Lower lobe of right lung (tissue), 2 donors: ENCODE data around the gene COG1. TPM values are rescaled to one million over a fixed set of nuclear protein-coding genes. Genes with fewer than 3 reads are reported as not detected.

Experiments
- ATAC-seq, 2 donors: fragments of 200-7000 bp; cut with Tn5 transposase; one replicate each; pipeline ENCODE4 v1.9.1; 2020 to 2022; ENCODE audit warnings: mild to moderate bottlenecking in 2 of 2, moderate library complexity in 2 of 2
- DNase-seq: peaks from one replicate; pipeline ENCODE4 v3.0.0-alpha.2; 2020
- H3K27ac ChIP-seq: fragments of 200-600 bp; one replicate; pipeline ENCODE4 v1.8.0; 2022
- H3K27me3 ChIP-seq: fragments of 200-600 bp; one replicate; pipeline ENCODE4 v1.8.0; 2022; ENCODE audit warnings: low read depth
- H3K36me3 ChIP-seq: fragments of 200-600 bp; one replicate; pipeline ENCODE4 v1.8.0; 2022; ENCODE audit warnings: mild to moderate bottlenecking
- H3K4me1 ChIP-seq: fragments of 200-600 bp; one replicate; pipeline ENCODE4 v1.8.0; 2022
- H3K4me3 ChIP-seq: fragments of 200-600 bp; one replicate; pipeline ENCODE4 v1.8.0; 2022; ENCODE audit warnings: mild to moderate bottlenecking
- H3K9me3 ChIP-seq: fragments of 200-600 bp; one replicate; pipeline ENCODE4 v1.8.0; 2022
- intact Hi-C: fragments of 100-400 bp; cut with DNase I; formaldehyde crosslinking; loops from one replicate; pipeline ENCODE4 v1.11.0; 2022
- total RNA-seq: library from RNA; stranded (reverse); fragmentation: NEBNext Ultra II Directional; extraction: Animal tissue kit (Norgen Biotek cat#: 25700); gene quantifications from one replicate; pipeline ENCODE4 v1.2.1, GENCODE V29; 2021
- TF ChIP-seq, protein P1 (sequence below): fragments of 200-600 bp; IDR thresholded peaks from one replicate; pipeline ENCODE4 v1.8.0; 2022; ENCODE audit warnings: antibody characterized with exemption, mild to moderate bottlenecking
- donor health status: DM: no; HTN: yes; CAD: no; lungs with severe emphysema.

COG1 gene
- total RNA-seq, 1 donor from 2014 or later = 36.4 TPM

DNA sequence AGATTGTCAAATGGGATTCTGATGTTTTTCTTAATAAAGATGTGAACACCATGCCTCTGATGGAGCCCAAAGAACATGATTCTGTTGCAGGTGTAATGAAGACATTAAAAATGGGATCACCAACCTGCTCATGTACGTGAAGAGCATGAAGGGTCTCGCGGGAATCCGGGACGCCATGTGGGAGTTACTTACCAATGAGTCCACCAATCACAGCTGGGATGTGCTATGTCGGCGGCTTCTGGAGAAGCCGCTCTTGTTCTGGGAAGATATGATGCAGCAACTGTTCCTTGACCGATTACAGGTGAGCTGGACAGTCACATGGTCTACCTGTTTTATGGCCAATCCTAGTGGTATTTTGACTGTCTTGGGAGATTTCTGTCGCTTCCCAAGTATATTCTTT lies 7.6 kb downstream of the COG1 start:
- TF ChIP-seq, protein P1, sequence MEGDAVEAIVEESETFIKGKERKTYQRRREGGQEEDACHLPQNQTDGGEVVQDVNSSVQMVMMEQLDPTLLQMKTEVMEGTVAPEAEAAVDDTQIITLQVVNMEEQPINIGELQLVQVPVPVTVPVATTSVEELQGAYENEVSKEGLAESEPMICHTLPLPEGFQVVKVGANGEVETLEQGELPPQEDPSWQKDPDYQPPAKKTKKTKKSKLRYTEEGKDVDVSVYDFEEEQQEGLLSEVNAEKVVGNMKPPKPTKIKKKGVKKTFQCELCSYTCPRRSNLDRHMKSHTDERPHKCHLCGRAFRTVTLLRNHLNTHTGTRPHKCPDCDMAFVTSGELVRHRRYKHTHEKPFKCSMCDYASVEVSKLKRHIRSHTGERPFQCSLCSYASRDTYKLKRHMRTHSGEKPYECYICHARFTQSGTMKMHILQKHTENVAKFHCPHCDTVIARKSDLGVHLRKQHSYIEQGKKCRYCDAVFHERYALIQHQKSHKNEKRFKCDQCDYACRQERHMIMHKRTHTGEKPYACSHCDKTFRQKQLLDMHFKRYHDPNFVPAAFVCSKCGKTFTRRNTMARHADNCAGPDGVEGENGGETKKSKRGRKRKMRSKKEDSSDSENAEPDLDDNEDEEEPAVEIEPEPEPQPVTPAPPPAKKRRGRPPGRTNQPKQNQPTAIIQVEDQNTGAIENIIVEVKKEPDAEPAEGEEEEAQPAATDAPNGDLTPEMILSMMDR = no peak
- H3K9me3 ChIP-seq = no peaks in the 10 kb centered on the region
- ATAC-seq = no peak
- H3K27ac ChIP-seq = no peak overlapping the region
- intact Hi-C loops = no loop called here
- peaks cover 18% of the 10 kb centered on the region for H3K4me1 ChIP-seq
- no peaks in the 10 kb centered on the region for H3K27me3 ChIP-seq
- H3K36me3 ChIP-seq = peaks cover 94% of the 10 kb centered on the region
- H3K4me3 ChIP-seq = no peak overlapping the region
- DNase-seq = no peak

DNA sequence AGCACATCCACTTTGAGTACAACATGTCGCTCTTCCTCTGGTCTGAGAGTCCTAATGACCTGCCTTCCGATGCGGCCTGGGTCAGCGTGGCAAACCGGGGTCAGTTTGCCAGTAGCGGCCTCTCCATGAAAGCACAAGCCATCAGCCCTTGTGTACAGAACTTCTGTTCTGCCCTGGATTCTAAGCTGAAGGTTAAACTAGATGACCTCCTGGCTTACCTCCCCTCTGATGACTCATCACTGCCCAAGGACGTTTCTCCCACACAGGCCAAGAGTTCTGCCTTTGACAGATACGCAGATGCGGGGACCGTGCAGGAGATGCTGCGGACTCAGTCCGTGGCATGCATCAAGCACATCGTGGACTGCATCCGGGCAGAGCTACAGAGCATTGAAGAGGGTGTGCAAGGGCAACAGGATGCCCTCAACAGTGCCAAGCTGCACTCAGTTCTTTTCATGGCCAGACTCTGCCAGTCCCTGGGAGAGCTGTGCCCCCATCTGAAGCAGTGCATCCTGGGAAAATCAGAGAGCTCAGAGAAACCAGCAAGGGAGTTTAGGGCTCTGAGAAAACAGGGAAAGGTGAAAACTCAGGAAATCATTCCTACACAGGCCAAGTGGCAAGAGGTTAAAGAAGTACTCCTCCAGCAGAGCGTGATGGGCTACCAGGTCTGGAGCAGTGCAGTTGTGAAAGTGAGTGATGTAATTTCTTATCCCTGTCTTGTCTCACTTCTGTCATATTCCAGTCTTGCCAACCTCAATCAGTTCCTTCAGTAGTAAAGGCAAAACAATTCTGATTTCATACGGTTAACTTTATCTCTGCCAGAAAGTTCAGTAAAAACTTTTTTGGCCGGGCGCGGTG lies 8.6 kb downstream of the COG1 start:
- DNase-seq (no peak), ATAC-seq (no peak)
- no peak overlapping the region for H3K27ac ChIP-seq
- no peak overlapping the region for H3K4me3 ChIP-seq
- peaks cover 100% of the 10 kb centered on the region for H3K36me3 ChIP-seq
- peaks cover 18% of the 10 kb centered on the region for H3K4me1 ChIP-seq
- no peaks in the 10 kb centered on the region for H3K27me3 ChIP-seq
- no peaks in the 10 kb centered on the region for H3K9me3 ChIP-seq
- TF ChIP-seq, protein P1 = no peak
- intact Hi-C loops = no loop called here

DNA sequence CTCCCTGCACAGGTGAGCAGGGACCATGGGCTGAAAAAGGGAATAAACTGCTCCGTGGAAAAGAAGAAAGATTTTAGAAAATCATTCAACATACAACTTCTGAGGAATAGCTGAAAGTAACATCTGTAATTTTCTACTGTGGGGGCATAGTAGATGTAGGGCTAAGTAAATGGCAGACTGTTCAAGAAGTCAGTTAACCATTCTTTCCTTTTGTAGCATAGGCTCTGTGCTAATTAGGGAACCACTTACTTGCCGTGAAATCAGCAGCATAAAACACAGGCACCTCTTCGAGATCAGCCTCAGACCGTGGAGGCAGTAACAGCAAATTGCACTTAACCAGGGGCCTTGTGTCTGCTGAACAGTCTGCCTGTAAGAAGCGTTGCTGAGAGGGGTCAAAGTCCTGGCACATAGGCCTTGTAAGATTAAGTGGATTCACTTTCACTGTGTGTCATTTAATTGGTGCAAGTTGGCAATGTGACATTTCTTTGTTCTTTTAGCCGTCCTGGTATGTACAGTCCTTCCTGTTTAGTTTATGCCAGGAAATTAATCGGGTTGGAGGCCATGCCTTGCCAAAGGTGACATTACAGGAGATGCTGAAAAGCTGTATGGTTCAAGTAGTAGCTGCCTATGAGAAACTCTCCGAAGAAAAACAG lies 10.4 kb downstream of the COG1 start:
- peaks cover 18% of the 10 kb centered on the region for H3K4me1 ChIP-seq
- intact Hi-C loops = no loop called here
- H3K4me3 ChIP-seq = no peak overlapping the region
- no peaks in the 10 kb centered on the region for H3K27me3 ChIP-seq
- ATAC-seq (peak; percentile 24 to 47), DNase-seq (no peak)
- peak overlapping the region; percentile 40 for H3K27ac ChIP-seq
- H3K36me3 ChIP-seq = peaks cover 100% of the 10 kb centered on the region
- H3K9me3 ChIP-seq = no peaks in the 10 kb centered on the region
- TF ChIP-seq, protein P1 = no peak

DNA sequence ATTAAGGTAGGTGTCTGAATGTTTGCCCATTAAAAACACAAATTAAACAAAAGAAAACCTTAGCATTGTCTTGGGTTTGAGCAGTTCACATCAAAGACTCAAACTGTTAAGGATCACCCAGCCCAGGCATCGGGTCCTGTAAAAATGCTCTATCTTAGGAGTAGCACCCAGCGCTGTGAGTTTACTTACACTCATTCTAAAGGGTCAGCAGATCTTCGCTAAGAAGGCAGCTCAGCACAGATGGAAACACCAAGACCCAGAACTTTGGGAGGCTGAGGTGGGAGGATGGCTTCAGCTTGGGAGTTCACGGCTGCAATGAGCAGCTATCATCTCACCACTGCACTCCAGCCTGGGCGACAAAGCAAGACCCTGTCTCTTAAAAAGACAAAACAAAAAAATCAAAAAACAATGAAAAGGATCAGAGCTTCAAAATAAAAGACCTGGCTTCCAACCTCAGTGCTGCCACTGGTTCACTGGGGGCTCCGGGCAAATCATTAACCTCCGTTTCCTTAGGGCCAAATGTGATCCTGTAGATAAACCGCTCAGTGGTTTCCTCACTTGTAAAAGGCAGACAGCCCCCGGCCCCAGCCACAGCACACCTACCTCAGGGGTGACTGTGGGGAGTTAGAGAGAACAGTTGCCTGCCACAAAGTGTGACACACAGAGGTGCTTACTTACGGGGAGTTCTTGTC lies 11.1 kb downstream of the COG1 start:
- no peaks in the 10 kb centered on the region for H3K27me3 ChIP-seq
- peak overlapping the region; percentile 40 for H3K27ac ChIP-seq
- no peak overlapping the region for H3K4me3 ChIP-seq
- peaks cover 100% of the 10 kb centered on the region for H3K36me3 ChIP-seq
- DNase-seq = no peak
- H3K4me1 ChIP-seq = peaks cover 18% of the 10 kb centered on the region
- intact Hi-C loops = no loop called here
- TF ChIP-seq, protein P1 = no peak
- no peak for ATAC-seq
- no peaks in the 10 kb centered on the region for H3K9me3 ChIP-seq

DNA sequence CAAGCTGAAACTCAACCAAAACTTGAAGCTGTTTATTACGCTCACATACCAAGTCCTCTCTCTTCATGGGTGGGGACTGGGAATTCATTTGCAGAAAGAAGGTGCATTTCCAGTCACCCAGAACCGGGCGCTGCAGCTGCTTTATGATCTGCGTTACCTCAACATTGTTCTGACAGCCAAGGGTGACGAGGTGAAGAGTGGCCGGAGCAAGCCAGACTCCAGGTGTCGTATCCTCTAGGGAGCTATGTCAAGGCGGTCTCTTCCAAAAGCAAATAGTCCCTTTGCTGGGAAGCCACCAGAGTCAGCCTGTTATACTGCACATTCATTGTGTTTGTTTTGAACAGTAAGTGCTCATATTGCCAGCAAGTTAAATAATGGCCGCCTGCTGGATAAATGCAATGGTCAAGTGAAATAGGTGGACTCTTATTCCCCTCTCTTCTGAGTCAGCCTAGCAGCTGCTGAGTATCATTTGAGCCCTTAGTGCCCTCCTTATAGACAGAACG lies 12.7 kb downstream of the COG1 start:
- no peaks in the 10 kb centered on the region for H3K27me3 ChIP-seq
- H3K4me3 ChIP-seq = no peak overlapping the region
- peaks cover 18% of the 10 kb centered on the region for H3K4me1 ChIP-seq
- peaks cover 98% of the 10 kb centered on the region for H3K36me3 ChIP-seq
- ATAC-seq = no peak
- DNase-seq = no peak
- intact Hi-C loops = no loop called here
- TF ChIP-seq, protein P1 = no peak
- no peak overlapping the region for H3K27ac ChIP-seq
- no peaks in the 10 kb centered on the region for H3K9me3 ChIP-seq
